Psoas muscle (tissue), 8 donors: ENCODE measurements around the gene LDLRAD4. TPM values are rescaled to one million over a fixed set of nuclear protein-coding genes. Genes with fewer than 3 reads are reported as not detected.

Source experiments
- ATAC-seq, 4 donors: fragments of 200-7000 bp; cut with Tn5 transposase; one replicate each; pipeline ENCODE4 v1.9.1; 2020; ENCODE audit warnings: moderate library complexity in 3 of 4, mild to moderate bottlenecking in 2 of 4
- DNase-seq, 2 donors: peaks; one replicate each; pipeline ENCODE4 v3.0.0-alpha.2; 2020
- H3K27ac ChIP-seq: fragments of 200-600 bp; one replicate; pipeline ENCODE4 v1.8.0; 2022
- H3K27me3 ChIP-seq, 3 donors: fragments of 200-600 bp in 1 of 3; one replicate each; pipeline versions ENCODE4 v1.6.1 to v1.8.0; 2013 to 2022; ENCODE audit warnings: low read length in 2 of 3, mild to moderate bottlenecking in 2 of 3, moderate library complexity in 1 of 3; ENCODE audit not compliant: insufficient read depth in 3 of 3
- H3K36me3 ChIP-seq, 2 donors: fragments of 200-600 bp in 1 of 2; one replicate each; pipeline versions ENCODE4 v1.6.1 to v1.8.0; 2013 to 2022; ENCODE audit warnings: low read depth in 1 of 2, mild to moderate bottlenecking in 1 of 2, moderate library complexity in 1 of 2; ENCODE audit not compliant: insufficient read depth in 1 of 2
- H3K4me1 ChIP-seq: fragments of 200-600 bp; one replicate; pipeline ENCODE4 v1.8.0; 2022
- H3K4me3 ChIP-seq: fragments of 200-600 bp; one replicate; pipeline ENCODE4 v1.8.0; 2022; ENCODE audit warnings: mild to moderate bottlenecking
- H3K9me3 ChIP-seq: fragments of 200-600 bp; one replicate; pipeline ENCODE4 v1.8.0; 2022
- CTCF ChIP-seq: fragments of 200-600 bp; IDR thresholded peaks from one replicate; pipeline ENCODE4 v1.8.0; 2022; ENCODE audit warnings: antibody characterized with exemption
- WGBS, 3 donors: extraction: QIAGEN DNeasy Blood & Tissue Kit; methylation state at CpG; one replicate each; pipeline versions ENCODE4 v1.1.6 to v1.1.7; 2013; 5-methylcytosine and 5-hydroxymethylcytosine counted together
- intact Hi-C, 2 donors: fragments of 100-400 bp; cut with DNase I; formaldehyde crosslinking; loops; one replicate each; pipeline versions ENCODE4 v1.11.0 to v1.14.2; 2022
- long read RNA-seq, 2 donors: library from polyadenylated mRNA; unstranded; transcript quantifications; one replicate each; pipeline ENCODE4 v2.0.0, GENCODE V29; 2021
- polyA plus RNA-seq, 3 donors: library from polyadenylated mRNA; stranded (reverse); fragments of 200-250 nt; gene quantifications; one replicate each; pipeline ENCODE4 v1.2.3, GENCODE V29; 2013
- total RNA-seq, 4 donors: library from RNA; stranded (reverse); fragmentation: NEBNext Ultra II Directional in 2 of 4; extraction: Animal tissue kit (Norgen Biotek cat#: 25700) in 2 of 4; gene quantifications; one replicate each; pipeline versions ENCODE4 v1.2.1 to v1.2.4, GENCODE V29; 2021 to 2023
- donor health status: healthy with polysubstance abuse.
- donor health status: DM: no; HTN: no; CAD: no; lungs with moderate emphysema.
- donor health status: Bipolar disorder and iron deficiency.
- donor health status: healthy.
- donor health status: DM: yes; HTN: yes; CAD: no.
- donor health status: DM: no; HTN: no; CAD: no.
- donor health status: DM: no; HTN: no; CAD: no.
- donor health status: DM: yes; HTN: yes; CAD: no.

LDLRAD4 gene
- total RNA-seq (10 to 100 TPM in 1 of 4 donors, 1 to 10 TPM in 3; 3.8 to 13.9 (median 7.8) TPM), polyA plus RNA-seq (1 to 10 TPM; 1.8 to 2.1 (median 2.0) TPM)
- long read RNA-seq, donor 1, partial matches to known transcripts, result 0 of 2 reads
- long read RNA-seq, donor 1, other reads (novel, unspliced or antisense), result 2 of 2 reads
- long read RNA-seq, donor 2, partial matches to known transcripts, result 2 of 13 reads
- long read RNA-seq, donor 2, other reads (novel, unspliced or antisense), result 11 of 13 reads

GRCh38 chr18:13218368-13218991 lies at the start of gene LDLRAD4:
TSS of gene LDLRAD4 (plus strand) at chr18:13218760.
- no peak for TF ChIP-seq CTCF

GRCh38 chr18:13173578-13174145 lies 44.9 kb upstream of the LDLRAD4 start:
- 88 to 93% (median 89%) methylated on average over 14 of the region's 14 CpGs for WGBS, 3 donors
- TF ChIP-seq CTCF, result no peak
- H3K27me3 ChIP-seq, result no peaks in the 10 kb centered on the region

More at GRCh38 chr18:13218368-13218991, at the start of gene LDLRAD4:
- Histone ChIP-seq H3K27ac (peak within 1 kb of the TSS; percentile 83), H3K36me3 (no peaks in the 10 kb centered on the region), H3K4me3 (peak within 1 kb of the TSS; percentile 92), H3K27me3 (no peaks in the 10 kb centered on the region), H3K9me3 (no peaks in the 10 kb centered on the region), H3K4me1 (peaks cover 58% of the 10 kb centered on the region)
- WGBS, 3 donors, result 2 to 5% (median 3%) methylated on average over 33 to 57 of the region's 57 CpGs
- ATAC-seq (peak in 3 of 4 donors; percentile 10 to 35 (median 20)), DNase-seq (peak; percentile 58 to 71)
- intact Hi-C loops, result loop anchor here (5.0 to 10.0 kb wide), 4 partner anchors 236 to 584 kb away; no protein-coding TSS in a partner anchor

GRCh38 chr18:13175266-13175665 lies 43.3 kb upstream of the LDLRAD4 start:
- no peak overlapping the region for H3K27ac ChIP-seq
- no peaks in the 10 kb centered on the region for H3K4me1 ChIP-seq
- 30 to 41% (median 32%) methylated on average over 8 of the region's 8 CpGs for whole genome bisulfite sequencing, 3 donors
- no peaks in the 10 kb centered on the region for H3K27me3 ChIP-seq
- ATAC-seq (no peak), DNase-seq (no peak)
- no peaks in the 10 kb centered on the region for H3K9me3 ChIP-seq
- no peak for TF ChIP-seq CTCF
- no peak overlapping the region for H3K4me3 ChIP-seq
- intact Hi-C loops, result no loop called here
- H3K36me3 ChIP-seq, result no peaks in the 10 kb centered on the region

More at GRCh38 chr18:13173578-13174145, 44.9 kb upstream of the LDLRAD4 start:
- H3K27ac ChIP-seq, result no peak overlapping the region
- H3K4me3 ChIP-seq, result no peak overlapping the region
- intact Hi-C loops, result no loop called here
- DNase-seq, result no peak
- H3K4me1 ChIP-seq, result no peaks in the 10 kb centered on the region
- H3K9me3 ChIP-seq, result no peaks in the 10 kb centered on the region
- no peak for ATAC-seq
- no peaks in the 10 kb centered on the region for H3K36me3 ChIP-seq

GRCh38 chr18:13175754-13176210 lies 42.8 kb upstream of the LDLRAD4 start:
- DNase-seq (no peak), ATAC-seq (no peak)
- TF ChIP-seq CTCF, result no peak
- no peaks in the 10 kb centered on the region for H3K36me3 ChIP-seq
- no peaks in the 10 kb centered on the region for H3K4me1 ChIP-seq
- intact Hi-C loops, result no loop called here
- no peak overlapping the region for H3K27ac ChIP-seq
- 76 to 87% (median 86%) methylated on average over 6 of the region's 6 CpGs for WGBS, 3 donors
- H3K4me3 ChIP-seq, result no peak overlapping the region
- no peaks in the 10 kb centered on the region for H3K9me3 ChIP-seq
- H3K27me3 ChIP-seq, result no peaks in the 10 kb centered on the region
